Esophagus squamous epithelium (tissue), 5 donors: ENCODE results near the gene SRRT. TPM values are rescaled to one million over a fixed set of nuclear protein-coding genes. Genes with fewer than 3 reads are reported as not detected.

ENCODE experiments used
- DNase-seq: peaks from one replicate; lab custom pipeline; 2025; lab: John Stamatoyannopoulos, UW
- H3K27ac ChIP-seq, 4 donors: fragments of 200-600 bp; sonication (generic); one replicate each; pipeline ENCODE4 v1.5.1; 2016 to 2019; ENCODE audit warnings: mild to moderate bottlenecking in 1 of 4
- H3K27me3 ChIP-seq, 4 donors: fragments of 200-600 bp; sonication (generic); 1 replicate in 3 of 4; 2 replicates in 1 of 4; pipeline versions ENCODE4 v1.5.1 to v1.6.0; 2017 to 2021; ENCODE audit warnings: antibody characterized with exemption in 1 of 4
- H3K36me3 ChIP-seq, 3 donors: fragments of 200-600 bp; sonication (generic); one replicate each; pipeline ENCODE4 v1.5.1; 2016 to 2019
- H3K4me1 ChIP-seq, 3 donors: fragments of 200-600 bp; sonication (generic); one replicate each; pipeline ENCODE4 v1.5.1; 2017 to 2019
- H3K4me3 ChIP-seq, 4 donors: fragments of 200-600 bp; sonication (generic); 1 replicate in 3 of 4; 2 replicates in 1 of 4; pipeline ENCODE4 v1.5.1; 2016 to 2019; ENCODE audit warnings: mild to moderate bottlenecking in 2 of 4, moderate library complexity in 1 of 4
- H3K9me3 ChIP-seq, 3 donors: fragments of 200-600 bp; sonication (generic); one replicate each; pipeline ENCODE4 v1.5.1; 2016 to 2019
- POLR2A ChIP-seq, 4 donors: fragments of 450-650 bp; IDR thresholded peaks; one replicate each; pipeline ENCODE4 v1.6.1; 2017; ENCODE audit warnings: antibody characterized with exemption in 4 of 4, mild to moderate bottlenecking in 4 of 4, moderate library complexity in 3 of 4
- WGBS, 2 donors: methylation state at CpG; one replicate each; pipeline ENCODE4 v1.1.5; 2018; 5-methylcytosine and 5-hydroxymethylcytosine counted together
- intact Hi-C: fragments of 100-400 bp; cut with DNase I; formaldehyde crosslinking; loops from one replicate; pipeline ENCODE4 v1.15.0; 2022
- total RNA-seq, 4 donors: library from RNA; depleted of rRNA; stranded (reverse); fragments of >200 nt; gene quantifications; one replicate each; pipeline ENCODE4 v1.1.0, GENCODE V29; 2016
- TF ChIP-seq, protein P1 (sequence below), 6 experiments: fragments of 450-650 bp in 4 of 6; fragments of 200-600 bp in 2 of 6; sonication (generic) in 2 of 6; IDR thresholded peaks; one replicate each; pipeline ENCODE4 v1.5.1; 2016 to 2019; ENCODE audit warnings: antibody characterized with exemption in 6 of 6, mild to moderate bottlenecking in 4 of 6, moderate library complexity in 4 of 6
- donor health status: DM: yes; HTN: yes; CAD: no.

SRRT gene
- total RNA-seq, 4 donors from 2014 or later: 53.8 to 91.0 (median 68.4) TPM

DNA sequence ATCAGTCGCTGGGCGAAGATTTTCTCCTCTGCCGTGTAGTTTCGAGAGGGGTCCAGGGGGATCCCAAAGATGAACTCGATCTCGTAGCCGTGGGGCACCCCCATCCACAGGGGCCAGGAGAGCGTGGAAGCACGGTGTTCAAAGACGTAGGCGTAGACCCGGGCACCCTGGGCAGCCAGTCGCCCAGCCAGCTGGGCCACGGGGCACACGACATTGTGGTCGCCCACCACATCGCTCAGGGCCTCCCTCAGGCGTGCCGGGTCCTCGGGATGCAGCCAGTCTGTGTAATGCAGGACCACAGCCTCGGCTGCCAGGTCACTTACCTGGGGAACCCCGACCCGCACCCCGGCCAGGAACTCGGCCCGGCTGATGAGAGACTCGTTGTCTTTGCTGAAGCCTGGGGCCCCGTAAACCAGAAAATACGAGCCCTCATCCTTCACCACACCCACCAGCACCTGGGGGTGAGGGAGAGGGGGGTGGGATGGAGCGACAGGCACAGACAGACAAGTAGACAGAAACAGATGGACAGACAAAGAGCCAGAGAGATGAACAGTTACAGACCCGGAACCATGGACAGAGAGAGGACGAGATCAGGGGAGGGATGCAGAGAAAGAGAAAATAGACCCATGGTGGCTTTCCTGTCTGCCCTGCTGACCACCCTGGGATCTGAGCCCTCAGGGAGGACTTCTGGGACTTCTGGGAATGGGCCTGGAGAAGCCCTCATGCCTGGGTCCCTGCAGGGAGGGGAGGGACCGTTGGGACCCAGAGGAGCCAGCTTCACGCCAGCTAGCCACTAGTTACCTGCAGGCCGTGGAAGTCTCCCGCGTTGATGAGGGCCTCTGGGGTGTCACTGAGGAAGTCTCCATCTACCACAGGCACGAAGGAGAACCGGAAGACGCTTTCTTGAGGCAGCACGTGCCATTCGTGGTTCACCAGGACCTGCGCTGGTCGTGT, 17.7 kb downstream of the SRRT start:
- H3K36me3 ChIP-seq: peaks cover 0 to 9% (median 8%) of the 10 kb centered on the region in 3 donors
- H3K27ac ChIP-seq: no peak overlapping the region
- no peak overlapping the region for H3K4me3 ChIP-seq
- peaks cover 9 to 53% (median 15%) of the 10 kb centered on the region in 4 donors for H3K27me3 ChIP-seq
- TF ChIP-seq POLR2A (IDR thresholded peaks at IDR 0.05): no peak
- TF ChIP-seq, protein P1, sequence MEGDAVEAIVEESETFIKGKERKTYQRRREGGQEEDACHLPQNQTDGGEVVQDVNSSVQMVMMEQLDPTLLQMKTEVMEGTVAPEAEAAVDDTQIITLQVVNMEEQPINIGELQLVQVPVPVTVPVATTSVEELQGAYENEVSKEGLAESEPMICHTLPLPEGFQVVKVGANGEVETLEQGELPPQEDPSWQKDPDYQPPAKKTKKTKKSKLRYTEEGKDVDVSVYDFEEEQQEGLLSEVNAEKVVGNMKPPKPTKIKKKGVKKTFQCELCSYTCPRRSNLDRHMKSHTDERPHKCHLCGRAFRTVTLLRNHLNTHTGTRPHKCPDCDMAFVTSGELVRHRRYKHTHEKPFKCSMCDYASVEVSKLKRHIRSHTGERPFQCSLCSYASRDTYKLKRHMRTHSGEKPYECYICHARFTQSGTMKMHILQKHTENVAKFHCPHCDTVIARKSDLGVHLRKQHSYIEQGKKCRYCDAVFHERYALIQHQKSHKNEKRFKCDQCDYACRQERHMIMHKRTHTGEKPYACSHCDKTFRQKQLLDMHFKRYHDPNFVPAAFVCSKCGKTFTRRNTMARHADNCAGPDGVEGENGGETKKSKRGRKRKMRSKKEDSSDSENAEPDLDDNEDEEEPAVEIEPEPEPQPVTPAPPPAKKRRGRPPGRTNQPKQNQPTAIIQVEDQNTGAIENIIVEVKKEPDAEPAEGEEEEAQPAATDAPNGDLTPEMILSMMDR (IDR thresholded peaks at IDR 0.05): no peak
- peaks cover 47 to 76% (median 56%) of the 10 kb centered on the region in 3 donors for H3K4me1 ChIP-seq
- no peaks in the 10 kb centered on the region for H3K9me3 ChIP-seq
- intact Hi-C loops: no loop called here
- WGBS, 2 donors: 83 to 86% methylated on average over 9 to 37 of the region's 44 CpGs
- no peak for DNase-seq

DNA sequence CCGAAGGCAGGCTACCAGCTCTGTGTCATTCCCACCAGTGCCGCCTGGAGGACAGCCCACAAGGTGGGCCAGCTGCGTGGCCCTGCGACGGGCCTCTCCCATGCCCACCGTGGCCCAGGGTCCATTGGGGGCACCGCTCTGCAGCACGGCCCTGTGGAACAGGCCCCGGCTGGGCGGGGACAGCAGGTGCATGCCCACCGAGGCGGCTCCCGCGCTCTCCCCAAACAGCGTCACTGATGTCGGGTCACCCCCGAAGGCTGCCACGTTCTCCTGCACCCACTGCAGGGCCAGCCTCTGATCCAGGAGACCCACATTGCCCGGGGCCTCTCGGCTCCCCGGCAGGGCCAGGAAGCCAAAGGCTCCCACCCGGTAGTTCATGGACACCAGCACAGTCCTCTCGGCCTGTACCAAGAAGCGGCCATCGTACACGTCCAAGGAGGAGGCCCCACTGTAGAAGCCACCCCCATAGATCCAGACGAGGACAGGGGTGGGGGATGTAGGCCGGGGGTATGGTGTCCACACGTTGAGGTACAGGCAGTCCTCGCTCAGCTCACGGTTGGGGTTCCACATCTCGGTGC, 18.5 kb downstream of the SRRT start:
- TF ChIP-seq, protein P1 (IDR thresholded peaks at IDR 0.05): no peak
- no peak for TF ChIP-seq POLR2A (IDR thresholded peaks at IDR 0.05)
- Histone ChIP-seq H3K9me3 (no peaks in the 10 kb centered on the region), H3K27ac (no peak overlapping the region), H3K4me1 (peaks cover 39 to 69% (median 49%) of the 10 kb centered on the region in 3 donors), H3K36me3 (peaks cover 0 to 3% (median 1%) of the 10 kb centered on the region in 3 donors), H3K27me3 (peaks cover 9 to 60% (median 17%) of the 10 kb centered on the region in 4 donors), H3K4me3 (no peak overlapping the region)
- no peak for DNase-seq
- intact Hi-C loops: no loop called here
- WGBS, 2 donors: 78 to 83% methylated on average over 1 to 12 of the region's 32 CpGs

DNA sequence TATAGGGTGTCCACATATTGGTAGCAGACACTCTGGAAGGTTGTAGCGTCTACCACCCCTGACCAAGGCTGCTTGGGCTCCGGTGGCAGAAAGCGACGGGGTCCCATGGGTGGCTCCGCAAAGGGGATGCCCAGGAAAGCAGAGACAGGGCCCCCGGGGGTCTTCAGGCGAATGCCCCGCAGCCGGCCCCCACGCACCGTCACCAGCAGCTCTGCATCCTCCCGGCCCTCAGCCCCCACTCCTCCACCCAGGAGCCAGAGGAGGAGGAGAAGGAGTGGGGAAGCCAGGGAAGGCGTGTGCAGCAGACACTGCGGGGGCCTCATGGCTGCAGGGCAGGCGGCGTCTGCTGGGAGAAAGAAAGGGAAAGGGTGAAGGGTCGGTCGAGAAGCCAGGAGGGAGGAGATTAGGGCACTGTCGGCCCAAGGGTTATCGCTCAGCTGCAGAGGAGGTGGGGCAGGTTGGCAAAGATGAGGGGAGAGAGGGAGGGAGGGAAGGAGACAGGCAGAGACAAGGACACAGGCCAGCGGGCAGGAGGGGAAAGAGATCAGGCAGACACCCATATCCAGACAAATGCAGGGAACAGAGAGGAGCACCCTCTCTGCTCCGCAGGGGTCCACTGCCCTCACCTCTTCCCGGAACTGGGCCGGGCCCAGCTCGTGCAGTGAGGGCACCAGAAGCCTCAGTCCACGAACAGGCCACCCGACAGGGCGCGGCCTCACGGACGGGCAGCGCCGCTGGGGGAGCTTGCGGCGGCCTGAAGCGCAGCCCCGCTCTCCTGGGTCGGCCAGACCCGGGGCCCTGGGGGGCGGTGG, 19.2 kb downstream of the SRRT start:
- H3K27me3 ChIP-seq: peaks cover 9 to 67% (median 17%) of the 10 kb centered on the region in 4 donors
- peak overlapping the region in 1 of 4 donors; percentile 36 for H3K27ac ChIP-seq
- TF ChIP-seq, protein P1 (IDR thresholded peaks at IDR 0.05): no peak
- TF ChIP-seq POLR2A (IDR thresholded peaks at IDR 0.05): no peak
- intact Hi-C loops: no loop called here
- peaks cover 32 to 62% (median 42%) of the 10 kb centered on the region in 3 donors for H3K4me1 ChIP-seq
- peak overlapping the region in 3 of 4 donors; percentile 50 to 68 (median 51) for H3K4me3 ChIP-seq
- no peaks in the 10 kb centered on the region for H3K9me3 ChIP-seq
- H3K36me3 ChIP-seq: no peaks in the 10 kb centered on the region
- 7 to 24% methylated on average over 7 to 28 of the region's 40 CpGs for WGBS, 2 donors
- no peak for DNase-seq

- intact Hi-C loops: loop anchor here (5.0 kb wide), 1 partner anchor 162 kb away; no protein-coding TSS in a partner anchor
These were observed 20.2 kb downstream of the SRRT start for GRCh38 chr7:100894860-100895700.

More at GRCh38 chr7:100894860-100895700, 20.2 kb downstream of the SRRT start:
- Histone ChIP-seq H3K27me3 (peaks cover 9 to 77% (median 17%) of the 10 kb centered on the region in 4 donors), H3K4me1 (peaks cover 30 to 54% (median 40%) of the 10 kb centered on the region in 3 donors), H3K36me3 (no peaks in the 10 kb centered on the region), H3K4me3 (peak overlapping the region; percentile 28 to 68 (median 50)), H3K9me3 (no peaks in the 10 kb centered on the region), H3K27ac (peak overlapping the region in 3 of 4 donors; percentile 16 to 36 (median 19))
- 0 to 5% methylated on average over 4 to 6 of the region's 83 CpGs for WGBS, 2 donors
- TF ChIP-seq, protein P1 (IDR thresholded peaks at IDR 0.05): peak; percentile 65 to 84 (median 76)
- no peak for TF ChIP-seq POLR2A (IDR thresholded peaks at IDR 0.05)
- DNase-seq: no peak
